ENCODE data around the gene LGALS9C. TPM values are rescaled to one million over a fixed set of nuclear protein-coding genes. Genes with fewer than 3 reads are reported as not detected.
"Not testable (repeated sequence)": the region's sequence is repeated elsewhere in the genome, so short reads cannot be mapped to it uniquely, and the experiment has no call there.

Gene LGALS9C
- total RNA-seq, 1 donor from 2014 or later: not detected

DNA sequence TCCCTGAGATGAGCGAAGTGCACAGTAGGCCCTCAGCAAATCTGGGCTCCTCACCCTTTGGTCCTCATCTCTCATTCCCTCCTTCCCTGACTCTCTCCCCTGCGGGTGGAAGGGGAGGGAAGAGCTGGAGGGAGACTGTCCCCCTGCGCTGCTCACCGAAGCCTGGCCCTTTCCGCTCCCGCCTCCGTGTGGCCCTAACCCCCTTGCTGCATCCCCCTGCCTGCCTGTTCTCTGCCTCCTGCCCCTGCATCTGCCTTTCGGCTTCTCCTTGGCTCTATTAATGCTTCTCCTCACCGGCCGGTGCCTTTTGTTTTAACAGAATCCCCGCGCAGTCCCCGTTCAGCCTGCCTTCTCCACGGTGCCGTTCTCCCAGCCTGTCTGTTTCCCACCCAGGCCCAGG, 12.0 kb downstream of the LGALS9C start:
- ATAC-seq; intact Hi-C loops (cut with DNase I); DNase-seq; H3K27ac ChIP-seq; H3K9me3 ChIP-seq; H3K27me3 ChIP-seq; H3K4me1 ChIP-seq; H3K4me3 ChIP-seq; H3K36me3 ChIP-seq: not testable (repeated sequence)

DNA sequence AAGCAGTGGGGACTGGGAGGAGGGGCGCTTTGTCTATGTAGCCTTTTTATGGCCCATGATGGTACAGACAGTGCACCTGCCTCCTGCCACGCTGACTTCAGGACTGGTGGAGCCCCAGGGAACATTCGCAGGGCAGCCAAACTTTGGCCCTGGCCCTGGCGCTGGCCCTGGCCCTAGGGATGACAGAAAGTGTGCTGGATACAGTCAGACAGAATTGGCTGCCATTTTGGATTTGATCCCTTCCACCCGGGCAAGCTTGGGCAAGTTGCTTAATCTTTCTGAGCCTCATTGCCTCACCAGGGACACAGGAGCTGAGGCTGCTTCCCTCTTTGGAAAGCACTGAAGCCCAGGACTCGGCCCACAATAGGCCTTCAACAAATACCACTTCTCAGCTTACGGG, 13.4 kb downstream of the LGALS9C start:
- H3K4me3 ChIP-seq; H3K9me3 ChIP-seq; H3K36me3 ChIP-seq; DNase-seq; H3K27ac ChIP-seq; H3K4me1 ChIP-seq; ATAC-seq; intact Hi-C loops (cut with DNase I); H3K27me3 ChIP-seq: not testable (repeated sequence)

DNA sequence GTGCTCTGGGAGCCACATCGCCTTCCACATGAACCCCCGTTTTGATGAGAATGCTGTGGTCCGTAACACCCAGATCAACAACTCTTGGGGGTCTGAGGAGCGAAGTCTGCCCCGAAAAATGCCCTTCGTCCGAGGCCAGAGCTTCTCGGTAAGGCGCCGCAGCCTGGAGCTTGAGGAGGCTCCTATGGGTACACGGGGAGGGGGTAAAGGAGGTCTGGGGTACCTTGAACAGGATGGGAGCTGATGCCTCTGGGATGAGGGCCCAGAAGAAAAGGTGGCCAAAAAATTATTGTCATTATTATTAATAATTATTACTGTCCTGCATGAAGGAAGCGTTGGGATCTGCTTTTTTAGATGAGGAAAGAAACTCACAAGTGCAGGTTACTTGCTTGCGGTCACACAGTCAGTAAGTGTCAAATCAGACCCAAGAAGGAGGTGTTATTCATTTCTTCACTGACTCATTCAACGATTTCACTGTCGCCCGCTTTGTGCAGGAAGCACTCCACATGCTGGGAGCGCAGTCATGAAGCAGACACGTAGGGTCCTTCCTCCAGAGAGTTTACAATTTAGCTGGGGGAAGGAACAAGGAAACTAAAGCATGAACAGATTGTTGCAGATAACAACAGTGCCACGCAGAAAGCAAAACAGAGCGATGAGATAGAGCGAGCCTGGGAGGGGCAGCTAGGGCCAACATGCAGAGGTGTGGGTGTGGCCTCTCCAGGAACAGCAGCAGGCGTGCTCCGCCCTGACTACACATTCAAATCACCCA, 16.3 kb downstream of the LGALS9C start:
- H3K4me3 ChIP-seq; H3K36me3 ChIP-seq; H3K9me3 ChIP-seq; intact Hi-C loops (cut with DNase I); H3K4me1 ChIP-seq; H3K27ac ChIP-seq; H3K27me3 ChIP-seq; DNase-seq: not testable (repeated sequence)
- peak; percentile 46 for ATAC-seq

DNA sequence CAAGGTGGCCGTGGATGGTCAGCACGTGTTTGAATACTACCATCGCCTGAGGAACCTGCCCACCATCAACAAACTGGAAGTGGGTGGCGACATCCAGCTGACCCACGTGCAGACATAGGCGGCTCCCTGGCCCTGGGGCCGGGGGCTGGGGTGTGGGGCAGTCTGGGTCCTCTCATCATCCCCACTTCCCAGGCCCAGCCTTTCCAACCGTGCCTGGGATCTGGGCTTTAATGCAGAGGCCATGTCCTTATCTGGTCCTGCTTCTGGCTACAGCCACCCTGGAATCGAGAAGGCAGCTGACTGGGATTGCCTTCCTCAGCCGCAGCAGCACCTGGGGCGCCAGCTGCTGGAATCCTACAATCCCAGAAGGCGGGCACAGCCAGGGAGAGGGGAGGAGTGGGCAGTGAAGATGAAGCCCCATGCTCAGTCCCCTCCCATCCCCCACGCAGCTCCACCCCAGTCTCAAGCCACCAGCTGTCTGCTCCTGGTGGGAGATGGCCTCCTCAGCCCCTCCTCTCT, 17.7 kb downstream of the LGALS9C start:
- H3K27me3 ChIP-seq; ATAC-seq; DNase-seq; H3K27ac ChIP-seq; H3K36me3 ChIP-seq; H3K9me3 ChIP-seq; H3K4me3 ChIP-seq; intact Hi-C loops (cut with DNase I); H3K4me1 ChIP-seq: not testable (repeated sequence)

DNA sequence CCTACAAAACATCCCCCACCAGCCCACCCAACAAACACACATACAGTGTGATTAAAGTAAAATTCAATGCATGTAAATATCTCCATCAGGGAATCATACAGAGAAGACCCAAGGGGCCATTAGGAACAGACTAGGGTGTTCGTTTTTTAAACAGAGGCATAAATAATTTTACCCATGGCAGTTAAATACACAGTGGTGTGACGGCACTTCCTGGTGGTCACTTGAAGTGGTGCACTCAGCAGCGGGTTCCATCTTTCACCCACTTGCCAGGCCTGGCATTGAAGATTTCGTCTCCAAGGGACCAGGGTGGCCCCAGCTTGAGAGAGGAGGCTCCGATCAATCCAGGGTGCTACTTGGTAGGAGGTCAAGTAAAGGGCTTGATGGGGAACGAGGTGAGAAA, 20.5 kb downstream of the LGALS9C start:
- H3K9me3 ChIP-seq; H3K36me3 ChIP-seq; H3K27ac ChIP-seq; H3K4me1 ChIP-seq; H3K27me3 ChIP-seq; intact Hi-C loops (cut with DNase I); DNase-seq; ATAC-seq; H3K4me3 ChIP-seq: not testable (repeated sequence)

DNA sequence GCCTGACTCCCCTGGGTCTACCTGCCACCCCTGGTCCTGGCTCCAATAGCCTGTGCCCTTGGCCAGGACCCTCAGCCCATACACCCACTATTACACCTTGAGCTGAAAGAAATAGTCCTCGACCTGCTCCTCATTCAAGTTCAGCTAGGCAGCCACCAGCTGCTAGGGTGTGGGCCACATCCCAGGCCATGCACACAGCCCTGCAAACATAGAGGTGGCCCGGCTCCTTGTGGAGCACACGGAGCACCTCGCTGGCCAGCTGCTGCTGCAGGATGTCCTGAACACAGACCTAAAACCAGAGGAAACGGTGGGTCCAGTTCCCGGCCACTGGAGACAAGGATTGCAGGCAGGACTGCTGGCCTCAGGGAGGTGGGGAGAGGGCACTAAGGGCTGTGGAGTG, 22.5 kb downstream of the LGALS9C start:
- DNase-seq; ATAC-seq; H3K27me3 ChIP-seq; H3K4me3 ChIP-seq; H3K4me1 ChIP-seq; H3K9me3 ChIP-seq; H3K27ac ChIP-seq; intact Hi-C loops (cut with DNase I); H3K36me3 ChIP-seq: not testable (repeated sequence)

DNA sequence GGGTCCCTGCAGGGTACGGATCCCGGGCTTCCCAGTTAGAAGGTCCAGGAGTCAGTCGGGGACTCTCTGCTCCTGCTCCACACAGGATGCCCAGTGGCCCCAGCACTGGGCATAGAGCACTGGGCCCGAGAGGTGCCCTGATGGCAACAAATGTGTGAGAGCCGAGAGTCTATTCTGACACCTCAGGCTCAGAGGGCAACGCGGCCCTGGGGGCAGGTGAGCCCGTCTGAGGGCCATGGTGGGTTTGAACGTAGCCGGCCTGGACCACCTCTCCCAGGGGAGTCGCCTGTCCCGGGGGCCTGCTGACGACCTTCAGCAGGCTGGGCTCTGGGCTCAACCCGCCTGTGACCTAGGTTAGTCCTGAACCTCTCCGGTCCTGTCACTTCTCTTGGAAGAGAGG, 23.2 kb downstream of the LGALS9C start:
- H3K4me1 ChIP-seq; ATAC-seq; H3K9me3 ChIP-seq; H3K27ac ChIP-seq; H3K4me3 ChIP-seq; H3K36me3 ChIP-seq; DNase-seq; H3K27me3 ChIP-seq; intact Hi-C loops (cut with DNase I): not testable (repeated sequence)

DNA sequence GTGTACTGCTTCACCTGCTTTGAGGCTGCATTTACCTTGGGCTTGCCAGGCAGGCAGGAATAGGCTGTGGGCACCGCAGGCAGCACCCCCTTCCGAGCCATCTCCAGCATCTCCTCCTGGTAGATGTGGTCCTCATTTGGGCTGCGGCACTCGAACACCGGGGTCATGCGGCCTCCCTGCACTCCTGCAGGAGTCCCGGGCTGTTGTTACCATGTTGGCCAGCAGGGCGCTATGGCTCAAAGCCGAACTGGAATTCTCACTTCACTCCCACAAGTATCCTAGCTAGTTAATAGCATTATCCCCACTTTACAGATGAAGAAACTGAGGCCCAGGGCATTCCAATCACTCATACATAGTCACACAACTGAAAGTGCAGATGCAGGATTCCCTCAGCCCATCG, 23.7 kb downstream of the LGALS9C start:
- not testable (repeated sequence) for H3K27me3 ChIP-seq, H3K4me3 ChIP-seq, H3K4me1 ChIP-seq

DNA sequence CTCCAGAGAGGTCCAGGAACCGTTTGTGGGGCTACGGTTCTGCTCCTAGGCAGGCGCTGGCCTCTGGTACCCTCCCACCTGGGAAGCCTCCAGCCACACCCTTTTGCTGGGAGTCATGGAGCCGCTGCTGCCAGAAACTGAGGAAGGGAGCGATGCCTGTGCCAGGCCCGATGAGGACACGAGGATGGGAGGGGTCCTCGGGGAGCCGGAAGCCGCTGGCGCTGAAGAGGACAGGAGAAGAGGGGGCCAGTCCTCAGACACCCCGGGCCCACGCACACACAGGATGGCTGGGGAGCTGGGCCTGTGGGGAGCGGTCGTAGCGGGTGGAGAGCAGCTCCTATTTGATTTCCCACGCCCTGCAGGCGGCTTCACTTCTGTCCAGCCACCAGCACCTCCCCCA, 24.2 kb downstream of the LGALS9C start:
- ATAC-seq: peak; percentile 17
- intact Hi-C loops (cut with DNase I); H3K9me3 ChIP-seq; H3K36me3 ChIP-seq; DNase-seq; H3K4me1 ChIP-seq; H3K27ac ChIP-seq; H3K27me3 ChIP-seq; H3K4me3 ChIP-seq: not testable (repeated sequence)

More for the DNA sequence above, 23.7 kb downstream of the LGALS9C start:
- DNase-seq; H3K9me3 ChIP-seq; ATAC-seq; intact Hi-C loops (cut with DNase I); H3K27ac ChIP-seq; H3K36me3 ChIP-seq: not testable (repeated sequence)

DNA sequence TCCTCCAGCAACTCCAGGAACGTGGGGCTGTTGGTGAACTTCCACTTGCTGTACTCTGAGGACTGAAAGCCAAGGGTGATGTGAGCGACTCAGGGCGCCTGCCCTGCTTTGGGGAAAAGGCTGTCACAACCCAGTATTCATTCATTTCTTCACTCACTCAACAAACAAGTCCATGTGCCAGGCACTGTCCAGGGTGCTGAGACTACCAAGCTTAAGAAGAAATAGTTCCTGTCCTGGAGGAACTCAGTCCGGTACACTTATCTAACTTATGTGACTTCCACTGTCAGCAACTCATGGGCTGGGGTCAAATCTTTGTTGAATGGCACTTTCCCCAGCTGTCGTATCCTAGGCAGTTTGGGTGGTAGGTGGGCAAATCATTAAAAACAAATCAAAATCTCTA, 26.6 kb downstream of the LGALS9C start:
- H3K36me3 ChIP-seq; ATAC-seq; H3K4me3 ChIP-seq; H3K27ac ChIP-seq; intact Hi-C loops (cut with DNase I); H3K27me3 ChIP-seq; DNase-seq; H3K4me1 ChIP-seq; H3K9me3 ChIP-seq: not testable (repeated sequence)

DNA sequence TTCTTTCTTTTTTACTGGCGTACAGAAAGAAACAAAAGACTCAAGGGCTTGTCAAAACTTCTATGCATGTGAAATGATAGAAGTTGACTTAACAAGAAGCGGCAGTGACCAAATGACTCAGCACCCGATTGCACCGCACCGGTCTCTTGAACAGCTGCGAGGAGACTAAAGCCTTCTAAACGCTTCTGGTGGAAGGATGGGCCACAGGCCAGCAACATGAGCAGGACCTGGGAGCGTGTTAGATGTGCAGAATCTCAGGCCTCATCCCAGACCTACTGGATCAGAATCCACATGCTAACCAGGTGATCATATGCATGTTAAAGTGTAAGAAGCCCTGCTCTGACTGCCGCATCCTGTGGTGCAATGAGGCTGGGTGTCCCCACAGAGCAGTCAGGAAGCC, 31.1 kb downstream of the LGALS9C start:
- DNase-seq; ATAC-seq; H3K4me3 ChIP-seq; intact Hi-C loops (cut with DNase I); H3K27ac ChIP-seq; H3K9me3 ChIP-seq; H3K36me3 ChIP-seq; H3K27me3 ChIP-seq; H3K4me1 ChIP-seq: not testable (repeated sequence)

DNA sequence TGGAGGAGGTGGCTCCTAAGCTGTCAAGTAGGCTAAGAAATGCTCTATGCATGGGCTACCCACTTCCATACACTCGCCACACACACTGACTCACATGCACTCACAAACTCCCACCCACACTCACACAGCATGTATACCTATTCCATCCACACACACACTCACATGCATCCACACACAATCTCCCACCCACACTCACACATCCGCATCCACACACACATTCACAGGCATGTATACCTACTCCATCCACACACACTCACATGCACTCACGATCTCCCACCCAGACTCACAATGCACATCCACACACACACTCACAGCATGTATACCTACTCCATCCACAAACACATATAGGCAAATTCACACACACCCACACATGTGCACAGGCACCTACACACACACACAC, 32.1 kb downstream of the LGALS9C start:
- H3K4me3 ChIP-seq; DNase-seq; H3K9me3 ChIP-seq; H3K27me3 ChIP-seq; H3K27ac ChIP-seq; H3K4me1 ChIP-seq; H3K36me3 ChIP-seq; intact Hi-C loops (cut with DNase I); ATAC-seq: not testable (repeated sequence)

DNA sequence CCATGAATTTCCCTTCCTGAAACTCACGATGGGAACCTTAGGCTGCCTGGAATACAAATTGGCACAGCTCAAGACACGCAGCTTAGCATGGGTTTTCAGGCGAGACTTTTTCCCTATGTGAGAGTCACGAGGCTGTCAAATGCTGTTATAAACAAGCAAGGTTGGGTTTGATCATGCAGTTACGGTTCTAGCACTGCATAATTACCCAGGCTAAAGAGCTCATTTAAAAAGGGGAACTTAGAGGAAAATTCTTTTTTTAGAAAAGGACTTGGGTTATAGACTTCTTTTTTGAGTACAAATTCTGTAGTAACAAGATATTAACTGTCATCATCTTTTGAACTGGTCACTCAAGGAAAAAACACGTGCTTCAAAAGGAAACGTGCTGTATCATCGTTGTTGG, 44.5 kb downstream of the LGALS9C start:
- H3K27me3 ChIP-seq; H3K4me1 ChIP-seq; ATAC-seq; intact Hi-C loops (cut with DNase I); DNase-seq; H3K27ac ChIP-seq; H3K9me3 ChIP-seq; H3K36me3 ChIP-seq; H3K4me3 ChIP-seq: not testable (repeated sequence)

DNA sequence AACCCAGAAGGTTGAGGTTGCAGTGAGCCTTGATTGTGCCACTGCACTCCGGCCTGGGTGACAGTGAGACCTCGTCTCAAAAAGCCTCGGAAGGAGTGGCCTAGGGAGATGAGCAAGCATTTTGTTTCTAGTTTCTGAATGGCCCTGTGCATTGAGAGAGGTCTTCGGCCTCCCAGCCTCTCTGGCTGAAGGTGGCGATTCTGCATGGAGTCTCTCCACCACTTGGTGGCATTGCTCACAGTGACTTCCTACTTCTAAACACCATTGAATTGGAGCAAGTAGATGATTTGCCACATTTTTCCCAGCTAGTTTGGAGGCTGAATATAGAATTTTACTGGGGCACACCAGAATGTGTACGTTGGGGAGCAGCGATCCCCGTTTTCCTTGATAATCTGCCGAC, 48.4 kb downstream of the LGALS9C start:
- H3K9me3 ChIP-seq; H3K27me3 ChIP-seq; intact Hi-C loops (cut with DNase I); H3K4me1 ChIP-seq; H3K4me3 ChIP-seq; H3K36me3 ChIP-seq; DNase-seq; H3K27ac ChIP-seq: not testable (repeated sequence)
- peak; percentile 42 for ATAC-seq

Data from upper lobe of right lung (tissue), 1 donor.